Osteoblast (primary cell): ENCODE measurements around the gene PLA1A. TPM values are rescaled to one million over a fixed set of nuclear protein-coding genes. Genes with fewer than 3 reads are reported as not detected.

Experiments used
- DNase-seq: peaks from one replicate; pipeline ENCODE4 v3.0.0; 2011; ENCODE audit warnings: low spot score, mixed read lengths; ENCODE audit not compliant: insufficient read length; ENCODE audit errors: missing footprints
- H2AFZ ChIP-seq: 2 replicates; pipeline ENCODE4 v1.6.0; 2011; ENCODE audit warnings: mild to moderate bottlenecking, low read length
- H3K27ac ChIP-seq: 2 replicates; pipeline ENCODE4 v1.5.1; 2011; ENCODE audit warnings: mild to moderate bottlenecking, low read depth, low read length, moderate library complexity
- H3K27me3 ChIP-seq: 2 replicates; pipeline ENCODE4 v1.6.0; 2012; ENCODE audit warnings: mild to moderate bottlenecking, control low read depth, inconsistent platforms, low read length, moderate library complexity; ENCODE audit not compliant: insufficient read depth
- H3K36me3 ChIP-seq: 2 replicates; pipeline ENCODE4 v1.5.1; 2011; ENCODE audit warnings: mild to moderate bottlenecking, low read length, control low read depth, moderate library complexity; ENCODE audit not compliant: insufficient read depth
- H3K4me1 ChIP-seq: 2 replicates; pipeline ENCODE4 v1.5.1; 2011; ENCODE audit warnings: mild to moderate bottlenecking, low read length, control low read depth, moderate library complexity; ENCODE audit not compliant: insufficient read depth
- H3K4me2 ChIP-seq: 2 replicates; pipeline ENCODE4 v1.6.0; 2011; ENCODE audit warnings: mild to moderate bottlenecking, low read length; ENCODE audit not compliant: insufficient read depth
- H3K4me3 ChIP-seq: fragments of 200-600 bp; sonication (generic); 3 replicates; pipeline ENCODE4 v1.5.1; 2012; ENCODE audit warnings: mild to moderate bottlenecking, low read length, inconsistent platforms; ENCODE audit not compliant: insufficient read depth
- H3K79me2 ChIP-seq: 2 replicates; pipeline ENCODE4 v1.6.0; 2012; ENCODE audit warnings: mild to moderate bottlenecking, low read length, control low read depth, inconsistent platforms; ENCODE audit not compliant: insufficient read depth
- H3K9me3 ChIP-seq: 2 replicates; pipeline ENCODE4 v1.5.1; 2011; ENCODE audit warnings: low read depth, low read length, control low read depth
- H4K20me1 ChIP-seq: 2 replicates; pipeline ENCODE4 v1.6.0; 2012; ENCODE audit warnings: mild to moderate bottlenecking, low read length, control low read depth; ENCODE audit not compliant: insufficient read depth
- total RNA-seq: library from RNA; depleted of rRNA; stranded (reverse); fragments of >200 nt; gene quantifications from 2 replicates; pipeline ENCODE4 v1.2.3, GENCODE V29; 2012
- TF ChIP-seq, protein P1 (sequence below): IDR thresholded peaks from 2 replicates; pipeline ENCODE4 v1.5.1; 2011; ENCODE audit warnings: mild to moderate bottlenecking, low read depth, low read length, moderate library complexity; ENCODE audit errors: extremely low read depth

Gene PLA1A
- total RNA-seq, 1 donor = 0.36 TPM

DNA sequence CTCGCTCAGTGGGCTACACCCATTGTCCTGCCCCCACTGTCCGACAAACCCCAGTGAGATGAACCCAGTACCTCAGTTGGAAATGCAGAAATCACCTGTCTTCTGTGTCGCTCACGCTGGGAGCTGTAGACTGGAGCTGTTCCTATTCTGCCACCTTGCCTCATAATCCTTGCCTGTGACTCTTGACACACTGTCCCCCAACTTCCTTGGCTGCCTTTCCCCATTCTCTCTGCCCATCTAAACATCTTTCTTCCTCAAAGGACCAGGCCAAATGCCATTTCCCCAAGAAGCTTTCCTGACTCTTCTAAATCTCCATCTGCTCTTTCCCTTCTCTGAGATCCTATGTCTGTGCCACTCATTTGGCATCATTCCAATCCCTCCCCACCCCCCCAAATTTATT, 28.5 kb upstream of the PLA1A start:
- Histone ChIP-seq H3K9me3 (no peaks in the 10 kb centered on the region), H3K4me1 (no peaks in the 10 kb centered on the region), H3K27me3 (no peaks in the 10 kb centered on the region), H3K36me3 (no peaks in the 10 kb centered on the region), H4K20me1 (no peaks in the 10 kb centered on the region), H3K27ac (no peak overlapping the region), H3K4me2 (no peak overlapping the region), H3K79me2 (no peaks in the 10 kb centered on the region), H2AFZ (no peak overlapping the region), H3K4me3 (no peak overlapping the region)
- no peak for DNase-seq
- TF ChIP-seq, protein P1, sequence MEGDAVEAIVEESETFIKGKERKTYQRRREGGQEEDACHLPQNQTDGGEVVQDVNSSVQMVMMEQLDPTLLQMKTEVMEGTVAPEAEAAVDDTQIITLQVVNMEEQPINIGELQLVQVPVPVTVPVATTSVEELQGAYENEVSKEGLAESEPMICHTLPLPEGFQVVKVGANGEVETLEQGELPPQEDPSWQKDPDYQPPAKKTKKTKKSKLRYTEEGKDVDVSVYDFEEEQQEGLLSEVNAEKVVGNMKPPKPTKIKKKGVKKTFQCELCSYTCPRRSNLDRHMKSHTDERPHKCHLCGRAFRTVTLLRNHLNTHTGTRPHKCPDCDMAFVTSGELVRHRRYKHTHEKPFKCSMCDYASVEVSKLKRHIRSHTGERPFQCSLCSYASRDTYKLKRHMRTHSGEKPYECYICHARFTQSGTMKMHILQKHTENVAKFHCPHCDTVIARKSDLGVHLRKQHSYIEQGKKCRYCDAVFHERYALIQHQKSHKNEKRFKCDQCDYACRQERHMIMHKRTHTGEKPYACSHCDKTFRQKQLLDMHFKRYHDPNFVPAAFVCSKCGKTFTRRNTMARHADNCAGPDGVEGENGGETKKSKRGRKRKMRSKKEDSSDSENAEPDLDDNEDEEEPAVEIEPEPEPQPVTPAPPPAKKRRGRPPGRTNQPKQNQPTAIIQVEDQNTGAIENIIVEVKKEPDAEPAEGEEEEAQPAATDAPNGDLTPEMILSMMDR = no peak

- Histone ChIP-seq H3K4me1 (no peaks in the 10 kb centered on the region), H3K9me3 (no peaks in the 10 kb centered on the region), H3K4me2 (no peak overlapping the region), H3K36me3 (no peaks in the 10 kb centered on the region), H3K79me2 (no peaks in the 10 kb centered on the region), H4K20me1 (no peaks in the 10 kb centered on the region), H3K4me3 (no peak overlapping the region), H2AFZ (no peak overlapping the region), H3K27me3 (no peaks in the 10 kb centered on the region), H3K27ac (no peak overlapping the region)
- no peak for DNase-seq
- TF ChIP-seq, protein P1 = no peak
Measured at GRCh38 chr3:119570229-119570628, 27.5 kb upstream of the PLA1A start.

- DNase-seq = no peak
- H3K4me1 ChIP-seq = no peaks in the 10 kb centered on the region
- no peaks in the 10 kb centered on the region for H3K9me3 ChIP-seq
- no peak overlapping the region for H2AFZ ChIP-seq
- H3K4me3 ChIP-seq = no peak overlapping the region
- H3K36me3 ChIP-seq = no peaks in the 10 kb centered on the region
- TF ChIP-seq, protein P1 = no peak
- H4K20me1 ChIP-seq = no peaks in the 10 kb centered on the region
- H3K4me2 ChIP-seq = no peak overlapping the region
- no peak overlapping the region for H3K27ac ChIP-seq
- H3K79me2 ChIP-seq = no peaks in the 10 kb centered on the region
- H3K27me3 ChIP-seq = no peaks in the 10 kb centered on the region
Measured at GRCh38 chr3:119571230-119571629, 26.5 kb upstream of the PLA1A start.

DNA sequence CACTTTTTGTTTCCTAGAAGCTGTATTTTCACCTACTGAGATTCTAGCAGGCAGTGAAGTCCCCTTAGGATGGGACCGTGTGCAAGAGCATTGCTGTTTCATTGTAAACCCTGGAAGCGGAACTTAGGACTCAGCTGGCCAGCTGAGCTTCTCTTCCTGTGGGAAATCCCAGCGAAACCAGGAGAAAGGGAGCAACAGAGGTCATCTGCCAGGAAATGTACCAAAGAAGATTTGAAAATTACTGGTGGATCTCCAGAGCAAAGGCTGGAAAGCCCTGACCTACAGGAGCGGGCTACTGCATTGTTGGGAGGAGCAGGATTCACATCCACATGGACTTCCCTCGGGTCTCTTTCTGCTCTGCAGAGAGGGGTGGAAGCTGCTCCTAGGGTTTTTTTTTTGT, 26.0 kb upstream of the PLA1A start:
- Histone ChIP-seq H3K4me1 (no peaks in the 10 kb centered on the region), H2AFZ (no peak overlapping the region), H3K9me3 (no peaks in the 10 kb centered on the region), H3K79me2 (no peaks in the 10 kb centered on the region), H3K27ac (no peak overlapping the region), H3K27me3 (no peaks in the 10 kb centered on the region), H3K4me3 (no peak overlapping the region), H3K36me3 (no peaks in the 10 kb centered on the region), H3K4me2 (no peak overlapping the region), H4K20me1 (no peaks in the 10 kb centered on the region)
- TF ChIP-seq, protein P1 = no peak
- DNase-seq = no peak
